Measurements from ENCODE around the gene LENG8.
"Not testable (repeated sequence)": the region's sequence is repeated elsewhere in the genome, so short reads cannot be mapped to it uniquely, and the experiment has no call there.

The LENG8 gene

DNA sequence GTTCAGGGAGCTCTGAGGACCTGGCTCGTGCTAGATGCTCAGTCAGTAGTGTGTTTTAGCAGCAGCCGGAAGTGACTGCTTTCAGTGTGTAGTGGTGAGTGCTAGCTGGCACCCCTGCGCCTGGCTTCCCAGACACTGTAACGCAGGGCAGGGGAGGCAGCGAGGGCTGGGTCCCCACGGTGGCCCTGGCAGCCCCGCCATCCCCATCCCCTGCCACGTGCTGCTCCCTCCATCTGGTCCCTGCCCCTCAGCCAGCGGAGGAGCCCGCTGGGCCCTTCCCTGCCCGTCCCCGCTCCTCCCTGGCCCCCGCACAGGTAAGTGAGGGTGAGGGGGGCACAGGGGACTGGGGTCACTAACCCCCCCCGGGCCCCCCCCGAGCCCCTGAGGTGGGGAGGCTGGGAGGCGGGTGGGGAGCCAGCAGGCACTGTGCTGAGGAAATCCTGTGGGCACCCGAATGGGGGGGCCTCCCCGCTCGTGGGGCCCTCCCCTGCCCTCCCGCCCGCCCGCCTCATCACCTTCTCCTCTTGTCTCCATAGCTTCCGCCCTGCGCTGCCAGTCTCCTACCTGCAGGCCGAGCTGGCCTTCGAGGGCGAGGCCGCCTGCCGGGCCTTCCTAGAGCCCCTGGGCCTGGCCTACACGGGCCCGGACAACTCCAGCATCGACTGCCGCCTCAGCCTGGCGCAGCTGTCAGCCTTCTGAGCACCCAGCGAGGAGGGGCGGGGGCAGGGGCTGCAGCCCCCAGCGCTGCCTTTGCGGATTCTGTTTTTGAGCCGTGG, 11.4 kb downstream of the LENG8 start:
- no peak for DNase-seq

GRCh38 chr19:54461210-54461609, 12.2 kb downstream of the LENG8 start:
- no peak for DNase-seq

DNA sequence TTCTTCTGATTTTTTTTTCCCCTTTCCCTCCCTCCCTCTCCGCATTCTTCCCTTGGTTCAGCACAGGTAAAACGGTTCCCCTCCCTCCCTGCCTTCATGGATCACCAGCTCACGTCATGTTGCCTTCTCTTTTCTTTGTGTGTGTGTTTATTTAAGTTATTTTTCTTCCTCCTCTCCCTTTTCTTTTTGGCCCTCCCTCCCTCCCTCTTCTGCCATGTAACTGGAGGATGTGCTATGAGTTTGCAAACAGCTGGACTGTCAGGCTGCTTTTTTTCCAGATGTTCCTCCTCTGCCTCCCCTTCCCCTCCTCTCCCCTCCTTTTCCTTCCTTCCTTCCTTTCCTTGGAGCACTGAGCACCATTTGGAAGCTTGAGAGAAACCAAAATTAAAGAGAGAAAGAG, 12.6 kb downstream of the LENG8 start:
- no peak for DNase-seq

DNA sequence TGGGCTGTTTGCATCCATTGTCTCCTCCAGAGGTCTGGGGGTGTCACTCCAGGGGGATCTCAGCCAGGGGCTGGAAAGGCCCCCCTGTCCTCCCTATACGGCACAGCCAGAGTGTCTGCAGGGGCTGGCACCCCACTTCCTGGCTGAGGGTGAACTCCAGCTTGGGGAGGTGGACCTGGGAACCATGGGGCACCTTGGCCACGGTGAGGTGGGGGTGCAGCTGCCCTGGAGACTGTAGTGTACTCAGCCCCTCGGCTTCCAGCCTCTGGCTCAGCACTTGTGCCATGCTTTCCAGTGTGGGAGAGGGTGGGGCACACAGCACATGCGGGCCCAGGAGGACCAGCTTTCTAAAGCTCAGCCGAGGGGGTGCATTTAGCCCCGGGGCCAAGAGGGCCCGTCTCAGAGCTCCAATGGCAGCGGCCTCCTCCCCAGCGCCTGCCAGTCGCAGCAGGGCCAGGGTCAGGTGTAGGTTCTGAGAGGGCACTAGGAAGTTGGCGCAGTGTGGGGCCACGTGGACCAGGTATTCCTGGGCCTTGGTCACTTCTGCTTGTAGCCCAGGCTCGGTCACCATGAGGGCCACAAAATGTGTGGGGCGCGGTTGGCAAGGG, 13.2 kb downstream of the LENG8 start:
- no peak for DNase-seq

DNA sequence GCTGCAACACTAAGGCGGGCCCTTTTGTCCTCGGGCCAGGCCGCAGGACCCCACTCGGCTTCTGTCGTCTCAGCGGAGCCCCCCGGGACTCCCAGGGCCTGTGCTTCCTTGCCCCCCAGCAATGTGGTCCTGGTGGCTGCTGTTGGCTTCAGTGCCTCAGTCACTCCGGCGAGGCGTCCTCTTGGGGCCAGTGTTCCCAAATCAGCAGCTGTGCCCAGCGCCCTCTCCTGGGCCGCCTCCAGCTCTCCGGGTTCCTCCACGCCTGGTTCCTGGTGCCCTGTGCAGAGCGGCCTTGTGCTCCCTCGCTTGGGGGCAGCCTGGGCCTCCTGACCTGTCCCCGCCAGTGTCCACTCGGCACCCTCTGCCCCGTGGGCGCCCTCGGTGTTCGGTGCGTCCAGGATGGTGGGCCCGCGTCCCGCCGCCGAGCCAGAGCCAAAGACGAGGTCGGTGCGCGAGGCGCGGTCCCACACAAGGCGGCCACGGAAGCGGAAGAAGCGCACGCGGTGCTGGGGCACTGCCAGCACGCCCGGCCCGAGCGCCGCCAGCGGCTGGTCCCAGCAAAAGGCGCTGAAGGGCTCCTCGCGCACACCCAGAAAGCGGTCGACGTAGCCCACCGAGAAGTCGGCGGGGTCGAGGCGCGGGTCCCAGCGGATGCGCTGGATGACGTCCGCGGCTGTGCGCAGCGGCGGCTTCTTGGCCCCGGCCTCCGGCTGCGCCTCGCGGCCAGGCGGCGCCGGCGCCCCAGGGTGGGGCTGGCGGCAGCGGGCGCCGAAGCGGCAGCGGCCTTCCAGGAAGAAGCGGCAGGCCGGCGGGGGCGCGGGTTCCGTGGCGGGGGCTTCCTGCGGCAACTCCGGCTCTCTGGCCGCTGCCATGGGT, 13.9 kb downstream of the LENG8 start:
- peak in 39 of 51 donors; percentile 8 to 70 (median 45) for DNase-seq

- DNase-seq, result peak; percentile 31 to 98 (median 84)
Measured at GRCh38 chr19:54463531-54464043, 14.6 kb downstream of the LENG8 start, which contains the start of gene LENG9. TSS of gene LENG9 (minus strand) at chr19:54463778. CDS start at chr19:54463526, 252 bp downstream.

GRCh38 chr19:54464044-54464629, 15.1 kb downstream of the LENG8 start:
- peak in 36 of 51 donors; percentile 32 to 91 (median 68) for DNase-seq

DNA sequence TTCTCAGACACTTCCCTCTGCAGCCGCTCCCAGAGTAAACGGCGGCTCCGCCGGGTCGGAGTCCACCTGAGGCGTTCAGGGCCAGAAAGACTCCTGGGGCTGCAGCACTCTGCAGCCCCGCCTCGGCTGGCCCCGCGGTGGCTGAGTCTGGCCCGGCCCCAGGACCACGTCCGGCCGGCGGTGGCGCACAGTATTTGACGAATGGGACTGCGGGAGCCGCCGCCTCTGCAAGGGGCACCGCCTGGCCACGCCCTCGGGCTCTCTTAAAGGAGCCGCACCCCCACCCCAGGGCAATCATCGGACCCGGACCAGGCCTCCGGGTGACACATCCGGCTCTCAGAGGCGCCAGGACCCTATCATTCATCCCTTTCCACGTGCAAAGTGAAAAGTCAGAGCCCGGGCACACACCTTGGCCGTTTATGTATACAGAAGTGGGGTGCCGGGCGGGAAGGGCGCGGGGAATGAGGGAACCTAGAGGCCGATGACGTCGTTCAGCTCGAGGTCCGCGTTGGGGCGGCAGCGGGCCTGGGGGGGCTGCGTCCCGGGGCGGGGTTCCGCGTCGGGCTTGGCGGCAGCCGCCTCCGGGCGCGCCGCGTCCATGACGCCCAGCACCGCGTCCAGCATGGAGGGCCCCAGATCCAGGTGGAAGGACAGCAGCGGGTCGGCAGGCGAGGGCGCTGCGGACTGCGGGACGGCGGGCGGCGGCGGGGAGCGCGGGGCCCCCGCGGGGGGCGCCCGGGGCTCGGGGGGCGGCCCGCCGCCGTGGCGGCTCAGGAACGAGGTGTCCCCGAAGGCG, 15.8 kb downstream of the LENG8 start:
- peak in 48 of 51 donors; percentile 31 to 88 (median 70) for DNase-seq

- DNase-seq, result peak in 1 of 51 donors; percentile 37
Measured at GRCh38 chr19:54465426-54466109, 16.6 kb downstream of the LENG8 start.

- not testable (repeated sequence) for DNase-seq
Measured at GRCh38 chr19:54466110-54466480, 17.1 kb downstream of the LENG8 start.

DNA sequence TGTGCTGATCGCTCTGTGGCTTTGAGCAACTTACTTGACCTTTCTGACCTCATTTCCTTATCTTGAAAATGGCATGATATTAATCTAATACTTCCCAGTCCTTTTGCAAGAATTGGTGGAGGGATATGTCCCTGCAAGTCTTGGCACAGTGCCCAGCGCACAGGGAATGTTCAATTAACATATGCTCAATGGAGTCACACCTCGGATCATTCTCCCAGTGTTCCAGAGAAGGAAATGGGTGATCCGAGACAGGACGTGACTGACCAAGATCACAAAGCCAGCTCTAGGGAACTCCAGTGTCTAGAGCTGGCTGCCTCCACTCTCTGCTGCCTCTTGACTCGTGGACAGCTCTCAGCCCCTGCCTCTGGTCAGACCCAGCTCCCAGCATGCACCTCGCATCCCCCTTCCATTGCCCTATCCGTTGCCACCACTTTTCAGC, 20.5 kb downstream of the LENG8 start:
- no peak for DNase-seq

DNA sequence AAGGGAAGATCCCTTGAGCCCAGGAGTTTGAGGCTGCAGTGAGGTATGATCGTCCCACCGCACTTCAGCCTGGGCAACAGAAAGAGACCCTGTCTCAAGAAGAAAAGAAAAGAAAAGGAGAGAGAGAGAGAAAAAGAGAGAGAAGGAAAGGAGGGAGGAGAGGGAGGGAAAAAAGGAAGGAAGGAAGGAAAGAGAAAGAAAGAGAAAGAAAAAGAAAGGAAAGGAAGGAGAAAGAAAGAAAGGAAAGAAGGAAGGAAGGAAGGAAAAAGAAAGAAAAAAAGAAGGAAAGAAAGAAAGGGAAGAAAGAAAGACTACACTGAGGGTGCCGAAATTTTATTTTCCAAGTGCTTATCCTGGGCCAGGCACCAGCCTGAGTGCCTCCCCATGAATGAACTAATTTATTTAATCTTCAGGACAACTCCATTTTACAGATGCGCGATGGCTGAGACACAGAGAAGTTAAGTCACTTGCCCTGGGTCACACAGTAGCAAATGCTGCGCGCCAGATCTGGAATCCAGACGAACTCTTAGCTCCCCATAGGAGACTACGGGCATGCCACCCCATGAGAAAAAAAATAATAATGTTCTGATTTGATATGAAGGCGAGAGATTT, 21.4 kb downstream of the LENG8 start:
- no peak for DNase-seq

GRCh38 chr19:54470991-54471782, 22.2 kb downstream of the LENG8 start:
- peak in 24 of 51 donors; percentile 8 to 75 (median 36) for DNase-seq

- no peak for DNase-seq
Measured at GRCh38 chr19:54473071-54473891, 24.3 kb downstream of the LENG8 start, which contains the start of gene CDC42EP5. TSS of gene CDC42EP5 (minus strand) at chr19:54473296. CDS start at chr19:54465547, 7,749 bp downstream.

- DNase-seq, result no peak
Measured at GRCh38 chr19:54473892-54474372, 24.9 kb downstream of the LENG8 start.

- no peak for DNase-seq
Measured at GRCh38 chr19:54475706-54476105, 26.7 kb downstream of the LENG8 start.

DNA sequence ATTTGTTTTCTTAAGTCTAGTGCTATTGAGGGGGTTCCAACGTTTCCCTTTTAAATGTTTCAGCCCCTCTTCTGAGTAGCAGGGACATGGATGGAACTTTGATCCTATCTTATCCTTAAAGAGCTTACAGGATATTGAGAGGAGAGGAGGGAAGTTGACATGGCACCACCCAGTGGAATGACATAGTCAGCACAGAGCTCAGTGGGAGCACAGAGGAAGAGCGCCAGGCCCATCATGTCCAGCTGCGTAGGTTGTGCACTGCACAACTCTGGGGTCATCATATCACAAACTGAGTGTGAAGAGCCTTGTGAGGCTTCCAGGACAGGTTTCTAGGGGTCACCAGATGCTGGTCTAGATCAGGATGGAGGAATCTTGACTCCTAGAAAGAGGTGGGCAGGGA, 28.7 kb downstream of the LENG8 start:
- no peak for DNase-seq
